SK-N-DZ (cell line): ENCODE results near the gene SLIT2.

ENCODE experiments used
- DNase-seq: peaks from one replicate; pipeline ENCODE4 v3.0.0-alpha.2; 2015; ENCODE audit warnings: low spot score

The SLIT2 gene

GRCh38 chr4:20301161-20301560, 49.5 kb downstream of the SLIT2 start:
- DNase-seq: no peak
